Trophoblast cell (in vitro differentiated cells and primary cell): ENCODE data around the gene NHS. TPM values are rescaled to one million over a fixed set of nuclear protein-coding genes. Genes with fewer than 3 reads are reported as not detected.
A peak's percentile ranks its signal among the peaks of the same experiment; 100 is the strongest.

Experiments
- DNase-seq, 2 donors: peaks; one replicate each; pipeline ENCODE4 v3.0.0-alpha.2; 2016
- H2AFZ ChIP-seq: 2 replicates; pipeline ENCODE4 v1.6.1; 2013; ENCODE audit warnings: low read length, moderate library complexity, mild to moderate bottlenecking; ENCODE audit not compliant: insufficient read depth, poor library complexity
- H2AK5ac ChIP-seq: 2 replicates; pipeline ENCODE4 v1.6.1; 2013; ENCODE audit warnings: mild to moderate bottlenecking, low read length
- H2BK120ac ChIP-seq: 2 replicates; pipeline ENCODE4 v1.6.1; 2013; ENCODE audit warnings: low read length, mild to moderate bottlenecking, moderate library complexity; ENCODE audit not compliant: insufficient read depth, poor library complexity
- H2BK12ac ChIP-seq: 2 replicates; pipeline ENCODE4 v1.6.1; 2013; ENCODE audit warnings: mild to moderate bottlenecking, low read length, moderate library complexity
- H2BK5ac ChIP-seq: 2 replicates; pipeline ENCODE4 v1.6.1; 2013; ENCODE audit warnings: low read length, low read depth, moderate library complexity, mild to moderate bottlenecking; ENCODE audit not compliant: poor library complexity
- H3K14ac ChIP-seq: 2 replicates; pipeline ENCODE4 v1.6.1; 2013; ENCODE audit warnings: mild to moderate bottlenecking, low read length
- H3K18ac ChIP-seq: 2 replicates; pipeline ENCODE4 v1.6.1; 2013; ENCODE audit warnings: mild to moderate bottlenecking, low read length
- H3K23ac ChIP-seq: 2 replicates; pipeline ENCODE4 v1.6.1; 2013; ENCODE audit warnings: low read length
- H3K27ac ChIP-seq: 2 replicates; pipeline ENCODE4 v1.5.1; 2013; ENCODE audit warnings: low read depth, mild to moderate bottlenecking, inconsistent platforms, low read length, moderate library complexity
- H3K27me3 ChIP-seq: 2 replicates; pipeline ENCODE4 v1.6.1; 2013; ENCODE audit warnings: inconsistent platforms, mild to moderate bottlenecking, low read length, moderate library complexity; ENCODE audit not compliant: insufficient read depth
- H3K36me3 ChIP-seq, 2 experiments: 1 replicate in 1 of 2; 2 replicates in 1 of 2; pipeline ENCODE4 v1.6.1; 2013; ENCODE audit warnings: low read length in 2 of 2, mild to moderate bottlenecking in 2 of 2, moderate library complexity in 1 of 2; ENCODE audit not compliant: insufficient read depth in 2 of 2, control insufficient read depth in 1 of 2
- H3K4ac ChIP-seq: 2 replicates; pipeline ENCODE4 v1.6.1; 2013; ENCODE audit warnings: low read depth, mild to moderate bottlenecking, low read length, moderate library complexity
- H3K4me1 ChIP-seq, 2 experiments: 1 replicate in 1 of 2; 2 replicates in 1 of 2; pipeline ENCODE4 v1.6.1; 2013; ENCODE audit warnings: low read length in 2 of 2, mild to moderate bottlenecking in 2 of 2, moderate library complexity in 1 of 2; ENCODE audit not compliant: insufficient read depth in 2 of 2, control insufficient read depth in 1 of 2
- H3K4me2 ChIP-seq: 2 replicates; pipeline ENCODE4 v1.6.1; 2013; ENCODE audit warnings: inconsistent platforms, mild to moderate bottlenecking, low read length, moderate library complexity
- H3K4me3 ChIP-seq: 2 replicates; pipeline ENCODE4 v1.5.1; 2013; ENCODE audit warnings: mild to moderate bottlenecking, low read depth, low read length, inconsistent platforms
- H3K79me1 ChIP-seq: one replicate; pipeline ENCODE4 v1.6.1; 2013; ENCODE audit warnings: low read length
- H3K79me2 ChIP-seq: 2 replicates; pipeline ENCODE4 v1.6.1; 2013; ENCODE audit warnings: low read length, mild to moderate bottlenecking; ENCODE audit not compliant: control insufficient read depth, insufficient read depth, poor library complexity
- H3K9ac ChIP-seq: 2 replicates; pipeline ENCODE4 v1.6.1; 2013; ENCODE audit warnings: mild to moderate bottlenecking, low read length
- H3K9me3 ChIP-seq: 2 replicates; pipeline ENCODE4 v1.6.1; 2013; ENCODE audit warnings: low read depth, mild to moderate bottlenecking, control low read depth, inconsistent platforms, low read length; ENCODE audit not compliant: insufficient read depth
- H4K12ac ChIP-seq: 2 replicates; pipeline ENCODE4 v1.6.1; 2013; ENCODE audit warnings: low read depth, mild to moderate bottlenecking, low read length, moderate library complexity
- H4K8ac ChIP-seq: 2 replicates; pipeline ENCODE4 v1.6.1; 2013; ENCODE audit warnings: low read depth, mild to moderate bottlenecking, low read length, moderate library complexity
- H4K91ac ChIP-seq: one replicate; pipeline ENCODE4 v1.6.1; 2013; ENCODE audit warnings: low read depth, mild to moderate bottlenecking, low read length, moderate library complexity
- WGBS: extraction: QIAGEN DNeasy Blood & Tissue Kit; methylation state at CpG from one replicate; pipeline ENCODE4 v1.1.7; 2013; ENCODE audit warnings: missing lambda C conversion rate; ENCODE audit not compliant: insufficient read length, insufficient coverage; ENCODE audit errors: extremely low coverage; 5-methylcytosine and 5-hydroxymethylcytosine counted together
- polyA plus RNA-seq: library from polyadenylated mRNA; stranded (reverse); fragments of 200-250 nt; gene quantifications from 2 replicates; pipeline ENCODE4 v1.2.3, GENCODE V29; 2013

The NHS gene
- polyA plus RNA-seq, result 1.1 and 1.2 TPM in 2 replicates

GRCh38 chrX:17374619-17375366 is at the start of gene NHS:
Gene NHS (plus strand): TSS chrX:17375200. CDS start chrX:17375758, 558 bp downstream.
- Histone ChIP-seq H3K4me2 (peak within 1 kb of the TSS; percentile 77), H2BK120ac (no peak within 1 kb of the TSS), H3K4ac (no peak within 1 kb of the TSS), H3K23ac (no peak within 1 kb of the TSS), H4K12ac (peak within 1 kb of the TSS; percentile 75), H3K27me3 (no peaks in the 10 kb centered on the region), H3K4me3 (peak within 1 kb of the TSS; percentile 68), H2AK5ac (no peak within 1 kb of the TSS), H3K4me1 (peaks cover 3 to 12% of the 10 kb centered on the region in 2 experiments), H4K8ac (peak within 1 kb of the TSS; percentile 28), H3K9ac (no peak within 1 kb of the TSS), H2BK5ac (no peak within 1 kb of the TSS), H3K79me2 (no peaks in the 10 kb centered on the region), H4K91ac (no peak within 1 kb of the TSS), H2BK12ac (no peak within 1 kb of the TSS), H3K18ac (no peak within 1 kb of the TSS), H2AFZ (no peak within 1 kb of the TSS), H3K9me3 (peaks cover 2% of the 10 kb centered on the region), H3K27ac (no peak within 1 kb of the TSS), H3K36me3 (no peaks in the 10 kb centered on the region), H3K79me1 (no peaks in the 10 kb centered on the region), H3K14ac (no peak within 1 kb of the TSS)
- DNase-seq, result peak; percentile 50 to 68
- WGBS, result no CpG with 5 or more reads among the region's 52 CpGs

- Histone ChIP-seq H3K4me3 (no peak overlapping the region), H3K9ac (no peak overlapping the region), H4K12ac (no peak overlapping the region), H3K14ac (no peak overlapping the region), H3K18ac (no peak overlapping the region), H3K36me3 (no peaks in the 10 kb centered on the region), H2BK120ac (no peak overlapping the region), H3K27me3 (no peaks in the 10 kb centered on the region), H3K4ac (no peak overlapping the region), H3K4me1 (no peaks in the 10 kb centered on the region), H2AFZ (no peak overlapping the region), H3K9me3 (no peaks in the 10 kb centered on the region), H2BK12ac (no peak overlapping the region), H4K8ac (no peak overlapping the region), H2BK5ac (no peak overlapping the region), H3K79me2 (no peaks in the 10 kb centered on the region), H4K91ac (no peak overlapping the region), H3K4me2 (no peak overlapping the region), H2AK5ac (no peak overlapping the region), H3K79me1 (no peaks in the 10 kb centered on the region), H3K23ac (no peak overlapping the region), H3K27ac (no peak overlapping the region)
- WGBS, result no CpG with 5 or more reads among the region's 2 CpGs
- no peak for DNase-seq
These were observed 46.2 kb upstream of the NHS start for GRCh38 chrX:17328837-17329236.

- no peak overlapping the region for H2BK120ac ChIP-seq
- H2AFZ ChIP-seq, result no peak overlapping the region
- no peaks in the 10 kb centered on the region for H3K4me1 ChIP-seq
- H4K8ac ChIP-seq, result no peak overlapping the region
- H2BK5ac ChIP-seq, result no peak overlapping the region
- H4K12ac ChIP-seq, result no peak overlapping the region
- no peak overlapping the region for H3K23ac ChIP-seq
- no peak overlapping the region for H4K91ac ChIP-seq
- H3K4me2 ChIP-seq, result no peak overlapping the region
- H3K27me3 ChIP-seq, result no peaks in the 10 kb centered on the region
- H3K36me3 ChIP-seq, result no peaks in the 10 kb centered on the region
- no peak overlapping the region for H2BK12ac ChIP-seq
- H3K79me2 ChIP-seq, result no peaks in the 10 kb centered on the region
- H3K9ac ChIP-seq, result no peak overlapping the region
- H3K14ac ChIP-seq, result no peak overlapping the region
- no peak overlapping the region for H3K4ac ChIP-seq
- H3K18ac ChIP-seq, result no peak overlapping the region
- H3K27ac ChIP-seq, result no peak overlapping the region
- H3K9me3 ChIP-seq, result no peaks in the 10 kb centered on the region
- H3K4me3 ChIP-seq, result no peak overlapping the region
- H3K79me1 ChIP-seq, result no peaks in the 10 kb centered on the region
- no peak for DNase-seq
- no peak overlapping the region for H2AK5ac ChIP-seq
These were observed 38.6 kb upstream of the NHS start for GRCh38 chrX:17336377-17336776.

GRCh38 chrX:17355976-17356375 is 19.0 kb upstream of the NHS start:
- H3K4me1 ChIP-seq, result no peaks in the 10 kb centered on the region

More at GRCh38 chrX:17355976-17356375, 19.0 kb upstream of the NHS start:
- Histone ChIP-seq H3K27me3 (no peaks in the 10 kb centered on the region), H2BK12ac (no peak overlapping the region), H3K36me3 (no peaks in the 10 kb centered on the region), H3K18ac (no peak overlapping the region), H4K12ac (no peak overlapping the region), H2BK5ac (no peak overlapping the region), H3K4me3 (no peak overlapping the region), H3K23ac (no peak overlapping the region), H3K27ac (no peak overlapping the region), H2BK120ac (no peak overlapping the region), H3K79me1 (no peaks in the 10 kb centered on the region), H4K91ac (no peak overlapping the region), H3K14ac (no peak overlapping the region), H3K79me2 (no peaks in the 10 kb centered on the region), H2AK5ac (no peak overlapping the region), H3K9ac (no peak overlapping the region), H3K4ac (no peak overlapping the region), H2AFZ (no peak overlapping the region), H3K9me3 (no peaks in the 10 kb centered on the region), H3K4me2 (no peak overlapping the region), H4K8ac (no peak overlapping the region)
- no peak for DNase-seq
- no CpG with 5 or more reads among the region's 4 CpGs for WGBS
